Fibroblast of villous mesenchyme (primary cell): ENCODE data around the gene DHX29. TPM values are rescaled to one million over a fixed set of nuclear protein-coding genes. Genes with fewer than 3 reads are reported as not detected.

ENCODE experiments used
- DNase-seq: peaks from one replicate; pipeline ENCODE4 v3.0.0-alpha.2; 2010; ENCODE audit warnings: low read depth
- H3K4me3 ChIP-seq: 2 replicates; pipeline ENCODE4 v1.5.1; 2011; ENCODE audit warnings: low read depth, mild to moderate bottlenecking, low read length
- CTCF ChIP-seq: IDR thresholded peaks from 2 replicates; pipeline ENCODE4 v1.5.1; 2012; ENCODE audit warnings: low read depth, mild to moderate bottlenecking, low read length; ENCODE audit not compliant: insufficient read depth
- total RNA-seq: library from RNA; depleted of rRNA; stranded (reverse); fragments of >200 nt; gene quantifications from 2 replicates; pipeline ENCODE4 v1.2.3, GENCODE V29; 2012

DHX29 gene
- total RNA-seq, 1 donor = 43.6 TPM

GRCh38 chr5:55278778-55279177 lies 28.7 kb downstream of the DHX29 start:
- DNase-seq = peak; percentile 23
- no peak for TF ChIP-seq CTCF
- no peak overlapping the region for H3K4me3 ChIP-seq

DNA sequence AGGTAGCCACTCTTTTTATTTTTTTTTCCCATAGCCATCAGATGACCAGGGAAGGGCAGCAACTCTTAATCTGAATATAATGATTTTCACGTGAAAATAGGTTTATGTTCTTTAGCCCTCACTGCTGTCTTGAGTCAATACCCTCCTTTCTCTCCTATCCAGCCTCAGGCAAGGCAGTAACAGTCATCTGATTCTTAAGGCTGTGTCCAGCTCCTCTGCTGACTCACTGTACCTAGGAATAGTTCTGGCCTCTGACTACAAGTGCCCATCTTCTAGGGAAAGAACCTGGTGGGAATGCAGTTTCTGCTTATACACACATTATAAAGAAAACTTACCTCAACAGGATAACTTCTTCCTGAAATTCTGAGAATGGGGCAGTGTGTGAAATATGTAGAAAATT lies 30.7 kb downstream of the DHX29 start:
- peak; percentile 49 for DNase-seq
- no peak overlapping the region for H3K4me3 ChIP-seq
- no peak for TF ChIP-seq CTCF

DNA sequence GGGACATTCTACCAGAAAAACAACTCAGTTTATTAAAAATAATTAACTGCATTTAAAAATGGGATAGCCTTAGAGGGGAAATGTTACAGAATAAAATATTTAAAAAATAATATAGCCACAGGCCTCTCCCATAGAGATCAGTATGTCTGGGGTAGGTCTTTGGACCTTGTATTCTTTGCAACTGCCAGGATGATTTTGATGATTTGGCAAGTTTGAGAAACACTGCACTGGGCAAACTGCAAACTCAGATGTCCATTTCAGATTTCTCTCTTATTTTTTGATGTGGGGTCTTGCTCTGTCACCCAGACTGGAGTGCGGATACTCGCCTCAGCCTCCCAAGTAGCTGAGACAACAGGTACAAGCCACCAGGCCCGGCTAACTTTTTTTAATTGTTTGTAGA lies 49.2 kb downstream of the DHX29 start:
- no peak overlapping the region for H3K4me3 ChIP-seq
- no peak for DNase-seq
- TF ChIP-seq CTCF = no peak

GRCh38 chr5:55254802-55255201 lies 52.7 kb downstream of the DHX29 start:
- no peak for TF ChIP-seq CTCF
- no peak overlapping the region for H3K4me3 ChIP-seq
- DNase-seq = no peak

DNA sequence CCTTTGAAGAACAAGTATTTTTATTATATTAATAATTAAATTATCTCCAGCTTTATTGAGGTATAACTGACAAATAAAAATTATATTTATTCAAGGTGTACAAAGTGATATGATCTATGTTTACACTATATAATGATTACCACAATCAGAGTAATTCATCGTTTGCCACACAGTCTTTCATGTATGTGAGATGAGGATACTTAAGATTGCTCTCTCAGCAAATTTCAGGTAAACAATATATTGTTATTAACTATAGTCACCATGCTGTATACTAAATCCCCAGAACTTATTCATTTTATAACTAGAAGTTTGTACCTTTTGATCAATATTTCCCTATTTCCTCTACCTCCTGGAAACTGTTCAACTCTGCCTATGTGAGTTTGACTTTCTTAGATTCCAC lies 57.4 kb downstream of the DHX29 start:
- TF ChIP-seq CTCF = no peak
- DNase-seq = no peak
- H3K4me3 ChIP-seq = no peak overlapping the region

DNA sequence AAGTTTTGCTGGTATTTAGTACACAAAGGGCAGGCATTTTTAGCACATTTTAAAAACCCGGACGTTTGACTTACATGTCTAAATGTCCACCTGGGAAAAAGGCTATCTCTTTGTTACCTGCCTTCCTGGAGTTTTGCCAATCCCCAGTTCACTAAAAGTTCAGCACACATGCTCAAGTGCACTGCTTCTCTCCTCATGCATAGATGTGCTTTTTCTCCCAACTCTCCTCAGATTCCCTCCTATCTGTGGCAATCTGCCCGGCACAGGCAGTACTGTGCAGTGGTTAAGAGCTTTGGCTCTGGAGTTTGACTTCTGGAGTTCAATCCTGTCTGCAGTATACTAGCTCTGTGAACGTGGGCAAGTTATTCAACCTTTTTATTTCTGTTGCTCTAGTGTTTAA lies 65.7 kb downstream of the DHX29 start:
- no peak for TF ChIP-seq CTCF
- DNase-seq = no peak
- H3K4me3 ChIP-seq = no peak overlapping the region

GRCh38 chr5:55236800-55237199 lies 70.7 kb downstream of the DHX29 start:
- no peak for DNase-seq
- no peak overlapping the region for H3K4me3 ChIP-seq
- no peak for TF ChIP-seq CTCF
